GM12891 (cell line): ENCODE data around the gene EDAR. TPM values are rescaled to one million over a fixed set of nuclear protein-coding genes. Genes with fewer than 3 reads are reported as not detected.

Experiments
- DNase-seq: peaks from one replicate; pipeline ENCODE4 v3.0.0; 2011; ENCODE audit warnings: low spot score; ENCODE audit not compliant: insufficient read length
- FAIRE-seq: peaks from 2 replicates; lab custom pipeline; 2011; peaks lifted over from hg19 to GRCh38; lab: Jason Lieb, UNC
- PAX5 ChIP-seq: IDR thresholded peaks from 2 replicates; pipeline ENCODE4 v1.6.1; 2011; ENCODE audit warnings: low read length, moderate library complexity, mild to moderate bottlenecking; ENCODE audit not compliant: insufficient read depth, severe bottlenecking
- POLR2A ChIP-seq: IDR thresholded peaks from 2 replicates; pipeline ENCODE4 v1.6.1; 2011; ENCODE audit warnings: low read depth, low read length, control low read depth
- POLR2AphosphoS5 ChIP-seq: IDR thresholded peaks from 2 replicates; pipeline ENCODE4 v1.6.1; 2011; ENCODE audit warnings: low read depth, low read length, control low read depth
- POU2F2 ChIP-seq: IDR thresholded peaks from 2 replicates; pipeline ENCODE4 v1.6.1; 2011; ENCODE audit warnings: low read depth, mild to moderate bottlenecking, control low read depth, low read length, moderate library complexity
- SPI1 ChIP-seq: IDR thresholded peaks from 2 replicates; pipeline ENCODE4 v1.6.1; 2011; ENCODE audit warnings: low read depth, low read length, control low read depth
- TAF1 ChIP-seq: IDR thresholded peaks from 2 replicates; pipeline ENCODE4 v1.6.1; 2011; ENCODE audit warnings: low read depth, low read length, control low read depth
- polyA plus RNA-seq: library from polyadenylated mRNA; unstranded; fragments of >200 nt; gene quantifications from one replicate; pipeline ENCODE4 v1.2.1, GENCODE V29; 2012; ENCODE audit warnings: low read depth, missing spikeins, inconsistent platforms; ENCODE audit not compliant: missing spikeins

EDAR gene
- not detected for polyA plus RNA-seq

DNA sequence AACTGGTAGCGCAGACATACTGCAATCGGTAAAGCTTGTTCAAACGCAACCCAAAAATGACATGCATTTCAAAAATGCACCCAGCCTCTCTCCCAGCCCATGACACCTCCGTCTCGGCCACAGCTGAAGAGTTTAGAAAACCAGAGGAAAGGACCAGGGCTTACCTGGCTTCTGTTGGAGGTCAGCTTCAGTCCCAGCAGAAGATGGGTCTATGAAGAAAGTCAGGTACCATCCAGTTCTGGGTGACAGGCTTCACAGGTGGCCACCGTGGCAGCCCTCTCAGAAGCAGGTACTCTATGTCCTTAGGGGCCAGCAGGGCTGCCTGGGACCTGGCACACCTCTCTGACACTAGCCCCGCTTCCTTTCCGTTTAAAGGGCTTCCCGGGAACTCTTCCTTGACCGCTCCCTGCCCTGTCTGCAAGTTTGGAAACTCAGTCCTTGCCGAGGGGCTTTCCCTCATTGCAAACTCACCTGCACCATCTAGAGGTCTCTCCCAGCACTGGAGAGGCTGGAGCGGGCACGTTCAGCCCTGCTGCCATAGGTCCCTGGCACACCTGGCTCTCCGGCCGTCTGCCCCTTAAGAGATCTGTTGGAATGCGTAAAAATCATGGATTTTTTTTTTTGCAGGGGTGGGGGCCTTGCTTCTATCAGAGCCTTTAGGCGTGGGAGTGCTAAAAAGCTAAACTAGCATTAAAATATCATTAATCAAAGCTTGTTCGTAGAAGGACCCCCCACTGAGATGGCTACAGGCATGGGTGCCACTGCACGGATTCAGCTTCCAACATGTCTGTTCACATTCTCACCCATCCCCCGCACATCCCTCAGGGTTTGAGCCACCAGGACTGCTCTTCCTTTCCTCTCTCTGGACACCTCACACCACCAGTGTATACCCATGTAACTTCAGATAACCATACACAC is at the start of gene EDAR:
EDAR (minus strand) TSS at position 425 of the 918 bp plus-strand sequence. CDS start 58,206 bp downstream, outside the sequence.
- FAIRE-seq (no peak), DNase-seq (peak; percentile 41)
- TF ChIP-seq PAX5: no peak

DNA sequence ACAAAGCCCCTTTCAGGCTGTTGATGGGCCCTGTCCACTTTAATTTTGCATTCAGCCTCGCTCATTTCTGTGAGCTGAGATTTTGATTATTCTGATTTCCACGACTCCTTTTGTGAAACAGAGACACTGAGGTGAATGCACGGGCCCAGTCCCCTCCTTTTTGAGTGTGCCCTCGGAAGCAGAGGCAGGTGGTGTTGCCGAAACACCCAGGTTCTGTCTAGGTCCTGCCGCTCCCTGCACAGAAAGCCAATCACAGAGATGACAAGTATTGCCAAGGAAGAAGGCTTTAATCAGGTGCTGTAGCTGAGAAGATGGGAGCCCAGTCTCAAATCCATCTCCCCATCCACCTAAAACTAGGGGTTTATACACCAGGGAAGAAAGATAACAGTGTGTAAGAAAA is 44.2 kb upstream of the EDAR start:
- no peak for TF ChIP-seq POLR2A
- no peak for TF ChIP-seq POU2F2
- no peak for TF ChIP-seq POLR2AphosphoS5
- TF ChIP-seq TAF1: no peak
- TF ChIP-seq SPI1: no peak
- TF ChIP-seq PAX5: no peak
- DNase-seq: no peak
- no peak for FAIRE-seq

DNA sequence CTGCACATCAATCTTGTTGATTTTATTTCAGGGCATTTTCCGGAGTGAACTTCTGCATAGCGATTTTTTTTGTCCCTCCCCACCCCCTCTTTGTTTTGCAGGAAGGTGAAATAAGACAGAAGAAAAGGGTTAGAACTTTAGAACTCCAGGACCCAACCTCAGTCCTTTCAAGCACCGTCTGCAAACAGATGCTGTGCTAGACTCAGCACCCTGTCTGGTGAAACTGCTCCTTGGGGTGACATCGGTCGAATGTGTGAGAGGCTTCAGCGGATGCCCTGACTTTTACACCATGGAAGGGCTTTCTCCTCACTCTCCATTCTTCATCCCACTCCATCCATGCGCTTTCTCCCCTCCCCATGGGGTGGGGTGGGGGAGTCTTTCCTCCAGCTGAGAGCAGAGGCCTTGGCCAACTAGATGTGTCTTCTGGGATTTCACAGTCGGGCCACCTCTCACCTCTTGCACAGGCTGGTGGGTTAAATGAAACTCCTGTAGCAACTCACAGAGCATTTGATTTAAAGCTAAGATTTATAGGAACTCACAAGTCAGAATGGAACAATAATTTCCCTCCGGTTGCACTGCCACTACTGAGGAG is 43.3 kb upstream of the EDAR start:
- DNase-seq: no peak
- FAIRE-seq: no peak
- TF ChIP-seq TAF1: no peak
- no peak for TF ChIP-seq PAX5
- TF ChIP-seq POU2F2: no peak
- no peak for TF ChIP-seq SPI1
- no peak for TF ChIP-seq POLR2A
- no peak for TF ChIP-seq POLR2AphosphoS5

GRCh38 chr2:109031476-109032228 is 42.6 kb upstream of the EDAR start:
- no peak for TF ChIP-seq SPI1
- FAIRE-seq (peak; percentile 61), DNase-seq (peak; percentile 33)

DNA sequence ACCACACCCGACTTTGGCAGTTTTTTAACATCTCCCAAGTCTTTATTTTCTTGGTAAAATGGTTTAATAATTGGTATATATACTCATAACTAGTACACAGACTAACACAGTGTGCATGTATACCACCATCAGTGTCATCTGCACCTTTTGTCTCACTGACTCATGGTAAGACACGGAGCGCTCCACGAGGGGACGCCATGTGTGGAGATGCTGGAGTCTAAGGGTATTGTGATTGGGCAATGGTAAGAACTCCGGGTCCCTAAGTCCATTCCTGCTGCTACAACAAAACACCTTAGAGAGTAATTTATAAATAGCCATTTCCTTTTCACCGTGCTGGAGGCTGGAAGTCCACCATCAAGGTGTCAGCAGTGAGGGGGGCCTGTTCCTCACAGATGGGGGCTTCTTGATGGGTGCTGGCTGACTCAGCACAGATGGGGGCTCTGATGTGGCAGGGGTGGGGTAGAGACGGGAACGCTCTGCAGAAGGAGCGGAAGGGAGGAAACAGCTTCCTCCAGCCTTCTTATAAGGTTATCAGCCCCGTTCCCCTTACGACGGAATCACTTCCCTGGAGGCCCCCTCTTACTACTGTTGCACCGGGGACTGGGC is 42.0 kb upstream of the EDAR start:
- no peak for TF ChIP-seq TAF1
- TF ChIP-seq POLR2A: no peak
- no peak for TF ChIP-seq SPI1
- no peak for TF ChIP-seq PAX5
- TF ChIP-seq POLR2AphosphoS5: no peak
- TF ChIP-seq POU2F2: no peak
- no peak for DNase-seq
- FAIRE-seq: peak; percentile 31

DNA sequence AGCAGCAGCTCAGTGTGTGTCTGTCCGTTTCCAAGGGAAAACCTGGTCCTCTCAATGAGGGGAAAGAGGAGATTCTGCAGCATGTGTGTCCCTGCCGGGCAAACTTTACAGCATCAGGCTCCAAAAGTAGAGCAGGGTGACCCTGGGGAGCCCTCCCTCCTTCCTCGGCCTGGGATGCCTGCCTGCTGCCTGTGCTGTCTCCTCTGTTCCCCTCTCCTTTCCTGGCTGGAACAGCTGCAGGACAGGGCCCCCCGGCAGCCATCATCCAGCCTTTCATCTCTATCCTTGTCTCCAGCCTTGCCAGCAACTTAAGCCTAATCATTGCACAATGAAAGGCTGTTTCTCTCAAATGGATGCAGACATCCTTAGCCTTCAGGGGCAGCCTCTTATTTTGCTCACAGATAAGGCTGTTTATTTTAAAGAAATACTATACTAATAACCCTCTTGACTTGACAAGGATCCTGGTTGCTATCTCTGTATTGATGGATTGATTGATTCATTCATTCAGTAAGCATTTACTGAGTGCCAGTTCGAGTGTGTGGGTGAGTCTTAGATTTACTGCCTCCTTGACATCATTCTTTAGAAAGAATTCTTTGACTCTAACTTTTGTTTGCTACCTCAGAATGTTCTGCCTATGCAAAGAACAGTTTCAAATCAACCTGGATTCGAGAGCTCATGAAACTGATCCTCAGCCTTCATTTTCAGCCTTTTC is 40.6 kb upstream of the EDAR start:
- no peak for FAIRE-seq
- no peak for DNase-seq
- TF ChIP-seq SPI1: no peak

GRCh38 chr2:109028738-109029489 is 39.9 kb upstream of the EDAR start:
- no peak for FAIRE-seq
- TF ChIP-seq SPI1: no peak
- TF ChIP-seq POU2F2: no peak
- no peak for TF ChIP-seq PAX5
- no peak for TF ChIP-seq POLR2A
- no peak for TF ChIP-seq TAF1
- no peak for TF ChIP-seq POLR2AphosphoS5
- DNase-seq: no peak

DNA sequence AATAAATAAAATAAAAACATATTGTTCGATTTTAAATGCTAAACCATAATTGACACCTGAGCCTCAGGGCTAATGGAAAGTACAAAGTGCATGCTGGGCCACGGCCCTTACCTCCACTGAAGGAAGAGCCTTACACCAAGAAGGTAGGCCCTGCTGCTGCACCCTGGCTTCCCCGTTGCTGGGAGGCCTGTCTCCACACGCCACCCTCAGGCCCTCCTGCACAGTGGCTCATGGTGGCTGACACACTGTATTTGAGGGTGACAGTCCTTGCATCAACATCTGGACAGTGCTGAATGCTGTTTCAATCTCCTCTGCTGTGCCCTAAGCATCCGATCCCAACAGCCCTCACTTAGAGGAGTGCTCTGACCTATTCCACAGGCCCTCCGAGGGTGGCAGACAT is 39.3 kb upstream of the EDAR start:
- no peak for FAIRE-seq
- TF ChIP-seq POLR2A: no peak
- no peak for TF ChIP-seq PAX5
- no peak for TF ChIP-seq SPI1
- TF ChIP-seq TAF1: no peak
- no peak for DNase-seq
